ENCODE results near the gene UBE2O. TPM values are rescaled to one million over a fixed set of nuclear protein-coding genes. Genes with fewer than 3 reads are reported as not detected.

Gene UBE2O
- total and polyA plus RNA-seq, 2 donors: 14.0 to 18.3 TPM

DNA sequence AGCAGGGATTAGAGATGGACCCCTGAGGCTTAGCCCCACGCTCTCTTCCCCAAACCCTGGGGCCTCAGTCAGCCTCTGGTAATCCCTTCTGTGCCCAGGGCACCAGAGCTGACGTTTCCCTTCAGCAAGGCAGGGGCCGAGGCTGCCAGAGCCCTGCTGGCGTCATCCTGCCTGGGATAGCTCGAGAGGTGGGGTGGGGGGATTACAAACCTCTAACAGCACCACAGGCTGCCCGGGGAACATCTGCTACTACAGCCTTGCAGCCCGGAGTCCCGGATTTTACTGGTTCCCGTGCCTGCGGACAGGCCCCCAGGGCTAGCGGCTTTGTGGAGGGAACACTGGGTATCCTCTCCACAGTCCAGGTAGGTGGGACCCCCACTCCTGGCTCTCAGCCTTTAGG, 14.4 kb upstream of the UBE2O start, which contains the start of gene AANAT:
Gene AANAT, plus strand, starts transcription at position 238 of the 400 bp plus-strand sequence. CDS start 1,144 bp downstream, outside the sequence.
- Histone ChIP-seq H3K4me3 (ENCODE audit: low read depth, low read length) (no peak within 1 kb of the TSS), H3K27ac (ENCODE audit: low read depth) (no peak within 1 kb of the TSS), H3K36me3 (ENCODE audit: insufficient read depth) (no peaks in the 10 kb centered on the region), H3K4me1 (ENCODE audit: insufficient read depth) (no peaks in the 10 kb centered on the region)
- DNase-seq (ENCODE audit: extremely low spot score): no peak
- WGBS: 62% methylated on average over 11 of the region's 11 CpGs

DNA sequence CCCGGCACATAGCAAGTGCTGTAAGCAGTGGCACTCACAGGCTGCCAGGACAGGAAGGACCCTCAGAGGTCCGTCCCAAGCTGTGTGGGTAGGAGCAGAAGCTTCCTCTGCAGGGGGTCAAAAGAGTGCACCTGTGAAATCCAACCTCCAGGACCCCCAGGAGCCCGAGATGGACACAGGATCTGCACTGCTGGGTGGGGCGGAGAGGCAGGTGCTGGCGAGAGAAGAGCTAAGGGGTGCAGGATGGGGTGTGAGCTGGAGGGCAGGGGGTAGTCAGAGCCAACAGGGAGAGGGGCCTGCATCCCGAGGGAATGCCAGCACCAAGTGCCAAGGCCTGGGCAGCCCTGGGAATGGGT, 13.8 kb upstream of the UBE2O start:
- Histone ChIP-seq H3K4me1 (ENCODE audit: insufficient read depth) (no peaks in the 10 kb centered on the region), H3K27ac (ENCODE audit: low read depth) (no peak overlapping the region), H3K36me3 (ENCODE audit: insufficient read depth) (no peaks in the 10 kb centered on the region), H3K4me3 (ENCODE audit: low read depth, low read length) (no peak overlapping the region)
- no peak for DNase-seq (ENCODE audit: extremely low spot score)
- 89% methylated on average over 6 of the region's 6 CpGs for WGBS

DNA sequence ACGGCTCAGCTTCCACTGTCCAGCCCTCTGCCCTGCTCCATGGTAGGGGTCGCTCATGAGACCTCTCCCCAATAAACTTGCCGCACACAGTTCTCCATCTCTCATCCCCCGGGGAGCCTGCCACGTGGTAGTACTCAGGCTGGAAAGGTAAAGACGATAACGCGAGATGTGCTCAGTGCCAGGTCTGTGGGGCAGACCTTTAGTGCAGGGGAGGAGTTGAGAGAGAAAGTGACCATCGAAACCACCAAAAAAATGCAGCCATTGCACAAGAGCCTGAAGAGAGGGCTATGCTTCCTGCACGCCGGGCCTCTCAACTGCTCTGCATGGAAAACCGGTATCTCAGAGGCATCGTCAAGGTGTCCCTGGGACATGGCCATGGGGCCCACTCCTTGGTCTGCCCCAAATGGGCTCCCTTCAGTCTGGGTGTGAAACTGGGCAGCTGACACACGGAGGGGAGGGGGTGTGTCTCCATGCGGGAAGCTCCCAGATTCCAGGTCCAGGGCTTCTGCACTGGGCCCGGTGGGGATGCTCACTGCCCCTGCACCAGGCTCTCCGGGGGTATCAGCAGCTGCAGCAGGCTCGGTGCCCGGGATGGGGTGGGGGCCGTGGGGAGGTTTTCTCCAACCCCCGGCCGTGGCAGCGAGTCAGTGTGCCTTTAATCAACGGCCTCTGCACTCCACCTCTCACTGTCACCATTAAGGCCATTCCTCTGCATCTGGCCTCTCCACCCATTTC, 9.8 kb upstream of the UBE2O start:
- Histone ChIP-seq H3K27ac (ENCODE audit: low read depth) (no peak overlapping the region), H3K36me3 (ENCODE audit: insufficient read depth) (no peaks in the 10 kb centered on the region), H3K4me3 (ENCODE audit: low read depth, low read length) (no peak overlapping the region), H3K4me1 (ENCODE audit: insufficient read depth) (no peaks in the 10 kb centered on the region)
- 77% methylated on average over 24 of the region's 24 CpGs for WGBS
- DNase-seq (ENCODE audit: extremely low spot score): no peak

DNA sequence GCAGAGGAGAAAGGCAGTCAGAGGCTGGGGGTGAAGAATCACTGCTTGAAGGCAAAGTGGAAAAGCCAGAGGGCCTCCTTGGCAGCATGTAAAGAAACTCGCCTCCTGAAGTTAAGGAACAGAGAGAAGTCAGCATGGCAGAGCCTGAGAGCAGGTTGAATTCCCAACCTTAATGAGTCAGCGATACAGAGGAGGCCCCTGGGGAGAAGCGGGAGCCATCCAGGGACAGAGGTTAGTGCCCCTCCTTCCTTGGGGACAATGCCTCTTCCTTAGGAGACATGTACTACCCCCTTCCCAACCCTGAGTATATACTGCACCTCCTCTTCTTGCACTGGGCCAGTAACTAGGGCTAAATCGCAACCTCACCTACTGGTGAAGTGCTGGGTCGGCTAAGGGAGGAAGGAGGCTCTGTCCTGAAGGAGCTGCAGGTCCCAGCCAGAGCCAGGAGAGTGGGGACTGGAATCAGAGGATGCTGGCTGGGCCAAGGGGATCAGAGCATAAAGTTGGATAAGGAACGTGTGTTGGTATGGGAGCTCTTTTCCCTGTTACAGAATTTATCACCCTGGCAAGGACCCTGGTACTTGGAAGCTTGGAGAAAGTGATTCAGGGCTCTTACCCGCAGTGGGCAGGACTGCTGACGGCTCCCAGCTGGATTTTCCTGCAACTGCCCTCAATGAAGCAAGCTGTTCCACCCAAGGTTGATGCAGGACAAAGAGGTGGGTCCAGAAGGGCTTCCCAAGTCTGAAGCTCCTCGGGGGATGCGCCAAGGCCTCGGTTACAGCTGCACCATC, 9.0 kb upstream of the UBE2O start:
- no peaks in the 10 kb centered on the region for H3K36me3 ChIP-seq (ENCODE audit: insufficient read depth)
- H3K27ac ChIP-seq (ENCODE audit: low read depth): no peak overlapping the region
- H3K4me1 ChIP-seq (ENCODE audit: insufficient read depth): no peaks in the 10 kb centered on the region
- no peak for DNase-seq (ENCODE audit: extremely low spot score)
- H3K4me3 ChIP-seq (ENCODE audit: low read depth, low read length): no peak overlapping the region
- WGBS: 73% methylated on average over 11 of the region's 11 CpGs

DNA sequence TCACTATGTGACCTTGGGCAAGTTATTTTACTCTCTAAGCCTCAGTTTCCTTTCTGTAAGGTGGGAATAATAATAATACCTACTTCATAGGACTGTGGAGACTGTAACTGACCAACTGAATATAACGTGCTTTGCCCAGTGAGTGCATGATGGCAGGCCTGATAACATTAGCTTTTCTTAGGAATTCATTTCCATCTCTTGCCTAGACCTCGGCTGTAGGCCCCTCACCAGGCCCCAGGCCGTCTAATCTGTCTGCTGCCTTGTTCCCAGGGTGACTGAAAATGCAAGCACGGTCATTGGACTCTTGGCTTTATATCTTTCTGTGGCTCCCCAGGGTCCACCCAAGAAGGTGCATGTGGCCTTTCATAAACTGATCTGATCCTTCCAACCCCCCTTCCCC, 6.7 kb upstream of the UBE2O start:
- H3K27ac ChIP-seq (ENCODE audit: low read depth): no peak overlapping the region
- 77% methylated on average over 4 of the region's 4 CpGs for WGBS
- H3K4me1 ChIP-seq (ENCODE audit: insufficient read depth): no peaks in the 10 kb centered on the region

DNA sequence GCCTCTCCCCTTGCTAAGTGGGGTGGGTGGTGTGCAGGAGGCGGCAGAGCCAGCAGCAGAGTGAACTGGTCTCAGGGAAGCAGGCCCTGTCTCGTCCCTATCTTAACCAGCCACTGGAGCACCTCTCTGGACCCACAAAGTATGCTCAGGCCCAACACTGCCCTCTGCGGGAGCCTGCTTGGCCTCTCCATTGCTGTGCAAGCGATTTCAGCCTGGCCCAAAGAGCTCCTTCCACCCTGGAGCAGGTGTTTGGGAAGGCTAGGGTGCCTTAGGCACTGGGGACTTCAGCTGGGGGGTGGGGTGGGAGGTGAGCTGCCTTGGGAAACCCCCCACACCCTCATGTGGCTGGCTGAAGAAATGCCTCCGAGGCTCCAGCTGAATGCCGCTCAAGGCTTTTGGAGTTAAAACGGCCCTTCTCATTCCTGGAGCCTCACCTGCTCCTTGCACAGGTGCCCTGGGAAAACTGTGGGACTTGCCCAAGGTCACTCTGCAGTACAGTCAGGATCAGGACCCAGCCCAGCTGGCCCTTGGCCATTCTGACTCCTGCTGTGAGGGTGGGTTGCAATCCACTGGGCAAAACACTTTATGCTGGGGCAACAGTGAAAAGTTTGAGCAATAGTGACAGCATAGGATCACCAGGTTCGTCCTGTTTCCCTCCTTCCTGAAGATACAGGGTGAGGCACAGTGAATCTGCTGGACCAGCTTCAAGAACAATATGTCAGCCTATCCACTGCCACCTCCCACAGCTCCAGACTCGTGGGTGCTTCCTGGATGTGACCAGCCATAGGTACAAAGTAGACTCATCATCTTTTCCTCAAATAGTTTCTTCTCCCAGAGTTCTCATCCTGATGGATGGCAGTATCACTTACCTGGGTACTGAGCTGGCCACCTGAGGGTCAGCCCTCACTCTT, 5.9 kb upstream of the UBE2O start:
- Histone ChIP-seq H3K36me3 (ENCODE audit: insufficient read depth) (no peaks in the 10 kb centered on the region), H3K4me1 (ENCODE audit: insufficient read depth) (no peaks in the 10 kb centered on the region), H3K4me3 (ENCODE audit: low read depth, low read length) (no peak overlapping the region), H3K27ac (ENCODE audit: low read depth) (no peak overlapping the region)
- WGBS: 48% methylated on average over 9 of the region's 9 CpGs
- DNase-seq (ENCODE audit: extremely low spot score): no peak

More for the DNA sequence above, 6.7 kb upstream of the UBE2O start:
- Histone ChIP-seq H3K4me3 (ENCODE audit: low read depth, low read length) (no peak overlapping the region), H3K36me3 (ENCODE audit: insufficient read depth) (no peaks in the 10 kb centered on the region)
- no peak for DNase-seq (ENCODE audit: extremely low spot score)

DNA sequence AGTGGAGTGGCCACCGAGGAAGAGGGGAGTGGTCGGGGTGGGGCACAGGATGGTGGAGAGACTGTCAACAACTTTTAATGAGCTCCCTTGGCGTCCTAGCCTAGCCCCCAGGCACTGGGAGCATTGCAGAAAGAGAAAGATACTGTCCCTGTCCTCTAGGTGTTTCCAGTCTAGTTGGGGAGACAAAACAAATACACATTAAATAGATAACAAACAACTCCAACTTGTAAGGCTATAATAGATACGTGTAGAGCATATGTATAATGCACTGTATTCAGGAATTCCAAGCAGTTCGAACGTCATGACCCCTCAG, 435 bp upstream of the UBE2O start:
- Histone ChIP-seq H3K36me3 (ENCODE audit: insufficient read depth) (no peaks in the 10 kb centered on the region), H3K4me1 (ENCODE audit: insufficient read depth) (no peaks in the 10 kb centered on the region), H3K27ac (ENCODE audit: low read depth) (no peak overlapping the region), H3K4me3 (ENCODE audit: low read depth, low read length) (peak overlapping the region; percentile 96)
- WGBS: 24% methylated on average over 6 of the region's 6 CpGs
- DNase-seq (ENCODE audit: extremely low spot score): no peak

DNA sequence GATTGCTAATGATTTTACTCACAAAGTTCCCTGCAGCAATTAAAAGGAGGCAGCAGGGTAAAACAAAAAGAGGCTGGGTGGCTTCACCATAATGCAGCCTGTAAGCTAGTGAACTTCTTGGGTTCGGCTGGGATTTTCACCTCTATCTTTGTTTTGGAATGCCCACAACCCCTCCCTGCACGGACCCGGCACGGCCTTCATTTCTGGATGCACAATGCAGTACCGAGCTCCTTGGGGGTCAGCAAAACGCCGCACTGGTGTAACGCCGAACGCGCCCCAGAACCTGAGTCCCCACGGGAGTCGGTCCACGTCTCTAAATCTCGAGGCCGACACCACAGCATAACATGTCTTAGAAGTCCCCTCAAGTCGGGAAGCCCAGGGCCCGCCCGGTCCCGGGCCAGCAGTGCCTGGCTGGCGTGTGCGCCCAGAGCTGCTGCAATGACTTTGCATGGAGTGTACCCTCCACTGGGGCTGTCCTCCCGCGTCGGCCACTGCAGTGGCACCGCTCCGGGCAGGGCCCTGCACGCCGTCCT, 759 bp downstream of the UBE2O start:
- H3K27ac ChIP-seq (ENCODE audit: low read depth): no peak overlapping the region

DNA sequence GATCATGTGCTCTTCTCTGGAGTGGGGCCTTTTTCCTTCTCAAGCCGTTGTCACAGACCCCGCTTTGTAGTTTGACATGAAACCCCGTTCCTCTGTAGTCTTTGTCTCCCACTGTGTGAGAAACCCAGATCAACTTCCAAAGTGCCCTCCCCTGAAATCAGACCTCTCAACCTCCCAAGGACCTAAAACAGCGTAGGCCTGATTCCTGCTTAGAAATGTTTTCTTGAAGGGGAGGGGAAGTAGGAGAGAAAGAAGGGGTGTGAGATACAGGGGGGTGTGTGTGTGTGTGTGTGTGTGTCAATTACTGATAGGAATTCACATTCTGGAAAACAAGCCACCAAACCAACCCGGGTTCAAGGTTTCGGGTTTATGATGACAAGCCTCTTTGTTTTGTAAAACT, 1.4 kb downstream of the UBE2O start:
- no peak for DNase-seq (ENCODE audit: extremely low spot score)
- WGBS: 73% methylated on average over 6 of the region's 6 CpGs

More for the DNA sequence above, 759 bp downstream of the UBE2O start:
- no peaks in the 10 kb centered on the region for H3K36me3 ChIP-seq (ENCODE audit: insufficient read depth)
- DNase-seq (ENCODE audit: extremely low spot score): no peak
- H3K4me1 ChIP-seq (ENCODE audit: insufficient read depth): no peaks in the 10 kb centered on the region
- WGBS: 2% methylated on average over 29 of the region's 29 CpGs
- peak overlapping the region; percentile 96 for H3K4me3 ChIP-seq (ENCODE audit: low read depth, low read length)

DNA sequence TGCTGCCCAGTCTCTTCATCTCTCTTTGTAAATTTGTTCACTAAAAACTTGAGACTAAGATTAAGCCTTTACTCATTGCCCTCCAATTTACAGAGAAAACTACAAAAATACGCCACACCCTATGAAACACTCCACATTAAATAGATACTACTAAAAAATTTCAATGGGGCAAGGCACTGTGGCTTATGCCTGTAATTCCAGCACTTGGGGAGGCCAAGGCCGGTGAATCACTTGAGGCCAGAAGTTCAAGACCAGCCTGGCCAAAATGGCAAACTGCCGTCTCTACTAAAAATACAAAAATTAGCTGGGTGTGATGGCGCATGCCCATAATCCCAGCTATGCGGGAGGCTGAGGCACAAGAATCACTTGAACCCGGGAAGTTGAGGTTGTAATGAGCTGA, 3.8 kb downstream of the UBE2O start:
- WGBS: 96% methylated on average over 6 of the region's 6 CpGs
- Histone ChIP-seq H3K27ac (ENCODE audit: low read depth) (no peak overlapping the region), H3K4me3 (ENCODE audit: low read depth, low read length) (no peak overlapping the region), H3K4me1 (ENCODE audit: insufficient read depth) (no peaks in the 10 kb centered on the region), H3K36me3 (ENCODE audit: insufficient read depth) (no peaks in the 10 kb centered on the region)
- DNase-seq (ENCODE audit: extremely low spot score): no peak

More for the DNA sequence above, 1.4 kb downstream of the UBE2O start:
- no peaks in the 10 kb centered on the region for H3K36me3 ChIP-seq (ENCODE audit: insufficient read depth)
- no peak overlapping the region for H3K27ac ChIP-seq (ENCODE audit: low read depth)
- H3K4me1 ChIP-seq (ENCODE audit: insufficient read depth): no peaks in the 10 kb centered on the region
- H3K4me3 ChIP-seq (ENCODE audit: low read depth, low read length): no peak overlapping the region

DNA sequence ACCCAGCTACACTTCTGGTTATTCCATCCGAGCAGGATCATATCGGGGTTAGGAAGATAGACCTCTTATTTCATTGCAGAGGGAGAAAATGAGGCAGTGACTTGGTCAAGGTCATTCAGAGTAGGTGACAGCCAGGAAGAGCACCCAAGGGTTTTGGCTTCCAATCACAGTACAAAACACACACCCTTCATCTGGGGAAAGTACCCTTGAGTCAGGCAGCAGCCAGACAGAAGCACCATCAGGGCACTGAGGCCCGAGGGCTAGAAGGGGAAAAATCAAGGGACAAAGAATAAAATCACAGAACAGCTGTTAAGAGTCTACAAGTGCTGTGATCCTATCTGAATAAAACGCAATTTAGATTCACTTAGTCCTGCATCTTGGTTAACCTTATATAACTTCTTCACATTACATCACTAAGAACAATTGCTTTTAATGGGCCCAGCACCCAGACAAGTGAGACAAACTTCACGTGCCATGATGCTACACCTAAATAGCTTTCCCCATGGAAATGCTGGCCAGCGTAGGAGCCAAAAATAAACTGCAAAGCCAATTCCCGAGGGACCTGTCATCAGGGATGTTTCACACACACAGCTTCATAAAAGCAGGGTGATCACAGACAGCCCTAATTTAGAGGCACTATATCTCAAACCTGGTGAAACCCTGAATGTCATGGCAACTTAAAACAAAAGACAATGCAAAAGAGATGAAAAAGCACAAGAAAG, 4.9 kb downstream of the UBE2O start:
- 71% methylated on average over 7 of the region's 7 CpGs for WGBS
- H3K4me1 ChIP-seq (ENCODE audit: insufficient read depth): no peaks in the 10 kb centered on the region
- no peak overlapping the region for H3K27ac ChIP-seq (ENCODE audit: low read depth)

DNA sequence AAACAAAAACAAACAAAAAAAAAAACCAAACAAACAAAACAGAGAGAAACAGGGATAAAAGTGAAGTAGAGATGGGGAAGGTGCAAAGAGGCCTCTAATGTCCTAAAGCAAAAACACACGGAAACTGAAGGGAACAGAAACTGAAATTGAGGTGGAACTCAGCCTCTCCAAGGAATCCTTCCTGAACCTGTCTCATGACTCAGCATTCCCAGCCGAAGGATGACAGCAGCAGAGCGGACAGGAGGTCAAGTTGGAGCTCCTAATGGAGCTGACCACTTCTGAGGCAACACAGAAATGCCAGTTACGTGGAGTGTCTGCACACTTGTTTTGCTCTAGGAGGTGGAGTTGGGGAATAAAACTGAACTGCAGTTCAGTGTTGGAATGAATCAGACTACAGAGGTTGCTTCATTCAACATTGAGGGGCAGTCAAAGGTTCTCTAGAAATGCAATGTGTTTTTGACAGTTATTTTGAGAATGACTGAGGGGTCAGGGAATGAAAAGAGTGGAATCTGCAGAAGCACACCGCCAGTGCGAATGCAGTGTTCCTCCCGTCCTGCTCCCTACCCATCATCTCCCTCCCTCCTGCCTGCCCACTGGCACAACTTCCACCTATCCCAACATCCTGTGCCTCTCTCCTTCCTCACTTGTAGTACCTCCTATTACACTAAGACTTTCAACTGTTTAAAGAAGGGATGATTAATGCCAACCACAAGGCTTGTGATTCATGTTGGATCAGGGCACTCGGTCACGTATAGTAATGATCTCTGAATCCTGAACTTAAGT, 6.3 kb downstream of the UBE2O start:
- 77% methylated on average over 9 of the region's 9 CpGs for WGBS
- no peak overlapping the region for H3K27ac ChIP-seq (ENCODE audit: low read depth)
- DNase-seq (ENCODE audit: extremely low spot score): no peak
- H3K36me3 ChIP-seq (ENCODE audit: insufficient read depth): no peaks in the 10 kb centered on the region
- H3K4me3 ChIP-seq (ENCODE audit: low read depth, low read length): no peak overlapping the region
- H3K4me1 ChIP-seq (ENCODE audit: insufficient read depth): no peaks in the 10 kb centered on the region

More for the DNA sequence above, 4.9 kb downstream of the UBE2O start:
- no peak for DNase-seq (ENCODE audit: extremely low spot score)
- Histone ChIP-seq H3K4me3 (ENCODE audit: low read depth, low read length) (no peak overlapping the region), H3K36me3 (ENCODE audit: insufficient read depth) (no peaks in the 10 kb centered on the region)

Data from urinary bladder (tissue), 4 donors.